DOHH2 (cell line): Measurements from ENCODE around the gene SCLT1.

ENCODE experiments used
- CTCF ChIP-seq: fragments of 200-600 bp; sonication (generic); IDR thresholded peaks from one replicate; pipeline ENCODE4 v1.5.1; 2014; ENCODE audit warnings: antibody characterized with exemption, mild to moderate bottlenecking, low read depth, low read length; ENCODE audit not compliant: poor library complexity, severe bottlenecking
- EZH2phosphoT487 ChIP-seq: fragments of 200-600 bp; sonication (generic); IDR thresholded peaks from 2 replicates; pipeline ENCODE4 v1.6.1; 2017; ENCODE audit warnings: borderline replicate concordance, mild to moderate bottlenecking, antibody characterized with exemption, low read length, moderate library complexity, mixed read lengths

- no peak for TF ChIP-seq EZH2phosphoT487
- no peak for TF ChIP-seq CTCF
Observed at GRCh38 chr4:128866269-128866668, 227.1 kb downstream of the SCLT1 start.
